GM21529 (cell line): Measurements from ENCODE around the gene SRMS.

Experiments used
- ATAC-seq: cut with Tn5 transposase; IDR thresholded peaks from one replicate; pipeline ENCODE4 v1.9.1; 2021; ENCODE audit not compliant: unreplicated experiment

SRMS gene

GRCh38 chr20:63503524-63503923 lies 44.0 kb downstream of the SRMS start:
- ATAC-seq = no peak

DNA sequence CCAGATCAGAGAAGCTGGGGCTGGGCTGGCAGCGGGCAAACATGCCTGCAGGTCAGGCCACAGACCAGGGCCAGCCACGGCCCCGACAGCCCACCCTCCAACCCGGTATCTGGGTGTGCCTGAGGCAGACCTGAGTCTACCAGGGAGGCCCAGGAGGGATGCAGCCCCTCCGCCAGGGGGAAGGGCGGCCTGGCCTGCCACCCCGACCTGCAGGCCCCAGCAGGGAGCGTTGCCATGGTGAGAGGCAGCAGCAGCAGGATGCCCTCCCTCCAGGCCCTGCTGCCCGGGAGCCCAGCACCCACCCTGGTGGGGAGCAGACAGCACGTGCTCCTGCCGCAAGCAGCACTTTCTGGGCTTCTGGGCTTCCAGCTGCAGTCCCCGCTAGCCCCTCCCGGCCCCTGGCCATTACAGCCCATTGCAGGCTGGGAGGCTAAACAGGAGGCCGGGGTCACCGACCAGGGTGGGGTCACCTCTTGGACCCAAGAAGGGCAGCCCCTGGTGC lies 44.8 kb downstream of the SRMS start:
- no peak for ATAC-seq

DNA sequence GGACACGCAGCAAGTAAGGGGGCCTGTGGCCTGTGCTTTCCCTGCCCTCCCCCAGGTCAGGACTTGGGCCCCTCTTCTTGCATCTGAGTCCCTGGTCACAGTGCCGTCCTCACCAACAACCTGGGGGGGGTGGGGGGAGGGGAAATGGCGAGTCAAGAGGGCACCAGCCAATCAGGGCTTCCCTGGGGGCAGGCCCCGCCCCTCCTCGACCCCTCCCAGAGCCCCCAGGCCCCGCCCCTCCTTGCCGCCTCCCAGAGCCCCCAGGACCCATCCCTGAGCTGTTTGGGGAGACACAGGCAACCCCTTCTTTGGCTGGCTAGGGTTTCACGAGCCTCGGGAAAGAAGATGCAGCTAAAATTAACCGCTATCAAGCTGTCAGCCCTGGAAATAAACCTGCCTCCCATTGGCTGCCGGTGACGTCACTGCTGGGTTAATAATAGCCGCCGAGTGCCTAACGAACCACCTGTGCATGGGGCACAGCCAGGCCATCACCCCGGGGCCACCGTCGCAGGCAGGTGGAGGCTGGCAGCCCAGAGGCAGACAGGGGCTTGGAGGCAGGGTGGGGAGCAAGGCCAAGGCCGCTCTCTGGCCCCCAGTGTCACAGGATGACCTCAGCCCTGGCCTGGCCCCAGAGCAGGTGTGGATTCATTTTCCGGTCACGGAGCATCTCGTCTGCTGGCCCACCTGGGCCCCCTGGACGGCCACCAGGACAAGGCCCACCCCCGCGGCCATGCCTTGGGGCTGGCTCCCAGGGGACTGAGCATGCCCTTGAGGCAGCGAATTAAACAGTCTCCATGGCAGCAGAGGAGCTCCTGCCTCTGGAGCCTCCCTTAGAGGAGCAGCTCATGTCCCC lies 45.5 kb downstream of the SRMS start:
- no peak for ATAC-seq

DNA sequence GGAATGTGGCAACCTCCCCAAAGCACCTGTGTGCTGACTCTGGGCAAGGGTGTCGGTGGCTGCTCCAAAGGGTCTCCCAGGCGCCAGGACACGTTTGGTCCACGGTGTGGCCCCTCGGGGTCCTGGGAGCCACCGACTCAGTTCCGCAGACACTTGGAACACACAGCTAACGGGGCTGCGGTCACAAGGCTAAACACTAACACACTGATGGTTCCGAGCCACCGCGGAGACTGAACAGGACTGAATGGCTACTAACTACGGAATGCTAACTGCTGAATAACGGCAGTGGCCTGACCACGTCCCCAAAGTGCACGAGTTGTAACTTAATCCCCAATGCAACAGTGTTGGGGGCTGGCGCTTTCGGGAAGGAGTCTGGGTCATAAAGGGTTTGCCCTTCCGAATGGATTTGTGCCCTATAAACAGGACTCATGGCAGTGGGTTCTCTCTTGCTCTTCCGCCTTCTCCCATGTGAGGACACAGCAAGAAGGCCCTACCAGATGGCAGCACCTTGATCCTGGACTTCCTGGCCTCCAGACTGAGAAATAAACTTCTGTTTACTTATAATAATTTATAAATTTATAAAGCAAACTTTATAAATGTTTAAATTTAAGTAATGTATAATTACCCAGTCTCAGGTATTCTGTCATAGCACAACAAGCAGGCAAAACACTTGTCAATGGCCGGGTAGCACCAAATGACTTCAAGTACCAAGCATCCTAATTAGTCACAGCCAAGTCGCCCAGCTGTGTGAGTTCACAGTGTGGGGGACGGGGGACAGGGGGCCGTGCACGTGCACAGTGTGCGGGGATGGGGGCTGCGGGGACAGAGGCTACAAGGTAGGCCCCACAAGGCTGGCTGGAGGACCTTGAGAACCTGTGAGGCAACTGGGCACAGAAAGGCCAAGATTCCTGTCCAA lies 46.4 kb downstream of the SRMS start:
- no peak for ATAC-seq

- no peak for ATAC-seq
Observed at GRCh38 chr20:63500151-63500901, 47.2 kb downstream of the SRMS start.

GRCh38 chr20:63499338-63499969 lies 48.1 kb downstream of the SRMS start:
- no peak for ATAC-seq

DNA sequence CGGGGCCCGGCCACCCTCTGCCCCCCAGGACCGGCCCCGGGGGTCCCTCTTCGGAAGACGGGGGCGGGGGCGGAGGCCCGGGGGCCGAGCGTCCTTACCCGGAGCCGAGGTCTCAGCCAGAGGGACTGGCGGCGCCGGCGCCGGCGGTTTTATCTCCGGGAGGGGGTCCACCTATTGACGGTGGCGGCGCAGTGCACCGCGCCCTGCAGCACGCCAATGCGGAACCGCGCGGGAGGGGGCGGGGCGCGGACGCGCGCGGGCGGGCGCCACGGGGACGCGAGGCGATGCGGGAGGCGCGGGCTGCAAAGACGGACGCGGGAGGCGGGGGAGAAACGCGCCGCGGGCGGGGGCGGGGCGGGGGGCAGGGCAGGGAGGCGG lies 48.6 kb downstream of the SRMS start, which contains the start of gene EEF1A2:
Gene EEF1A2 (minus strand): TSS at position 124 of the 378 bp plus-strand sequence. CDS start 1,320 bp downstream, outside the sequence.
- no peak for ATAC-seq

DNA sequence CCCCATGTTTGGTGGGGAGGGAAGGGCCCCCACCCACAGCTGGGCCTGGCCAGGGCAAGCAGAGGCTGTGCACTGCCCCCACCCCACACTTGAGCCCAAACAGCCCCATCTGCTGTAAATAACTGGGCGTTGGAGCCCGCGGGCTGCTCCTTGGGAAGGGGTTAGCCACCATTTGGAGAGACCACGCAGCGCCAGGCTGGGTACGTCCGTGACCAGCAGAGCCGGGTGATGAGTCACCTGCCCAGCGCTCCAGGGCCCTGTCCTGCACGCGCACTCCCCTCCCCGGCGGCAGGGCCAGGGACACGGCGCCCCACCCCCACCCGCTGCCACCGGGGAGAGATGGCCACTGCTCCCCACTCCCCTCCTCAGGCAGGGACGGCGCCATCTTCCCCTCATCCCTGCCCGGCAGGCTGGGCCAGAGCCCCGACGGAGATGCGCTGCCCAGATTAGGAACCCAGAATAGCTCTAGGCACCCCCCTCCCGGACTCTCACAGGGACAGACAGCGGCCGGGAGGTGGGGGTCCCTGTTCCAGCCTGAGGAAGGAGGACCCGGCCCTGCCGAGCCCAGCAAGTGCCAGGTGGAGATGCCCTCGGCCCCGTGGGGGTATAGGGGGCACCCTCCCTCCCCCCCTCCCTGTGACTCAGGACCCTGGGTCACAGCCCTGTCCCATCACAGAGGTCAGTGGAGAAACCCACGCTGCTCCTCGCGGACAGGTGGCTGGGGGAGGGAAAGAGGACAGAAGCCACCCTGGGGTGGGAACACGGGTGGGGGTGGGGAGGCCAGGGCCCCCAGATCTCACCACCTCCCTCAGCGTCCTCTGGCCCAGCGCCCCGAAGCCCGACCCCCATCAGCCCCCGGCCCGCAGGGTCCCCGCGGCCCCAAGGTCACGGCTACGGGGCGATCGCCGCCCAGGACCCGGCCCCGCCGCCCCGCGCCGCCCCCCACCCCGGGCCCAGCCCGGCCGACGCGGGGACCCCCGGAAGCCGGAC lies 49.3 kb downstream of the SRMS start:
- ATAC-seq = no peak

DNA sequence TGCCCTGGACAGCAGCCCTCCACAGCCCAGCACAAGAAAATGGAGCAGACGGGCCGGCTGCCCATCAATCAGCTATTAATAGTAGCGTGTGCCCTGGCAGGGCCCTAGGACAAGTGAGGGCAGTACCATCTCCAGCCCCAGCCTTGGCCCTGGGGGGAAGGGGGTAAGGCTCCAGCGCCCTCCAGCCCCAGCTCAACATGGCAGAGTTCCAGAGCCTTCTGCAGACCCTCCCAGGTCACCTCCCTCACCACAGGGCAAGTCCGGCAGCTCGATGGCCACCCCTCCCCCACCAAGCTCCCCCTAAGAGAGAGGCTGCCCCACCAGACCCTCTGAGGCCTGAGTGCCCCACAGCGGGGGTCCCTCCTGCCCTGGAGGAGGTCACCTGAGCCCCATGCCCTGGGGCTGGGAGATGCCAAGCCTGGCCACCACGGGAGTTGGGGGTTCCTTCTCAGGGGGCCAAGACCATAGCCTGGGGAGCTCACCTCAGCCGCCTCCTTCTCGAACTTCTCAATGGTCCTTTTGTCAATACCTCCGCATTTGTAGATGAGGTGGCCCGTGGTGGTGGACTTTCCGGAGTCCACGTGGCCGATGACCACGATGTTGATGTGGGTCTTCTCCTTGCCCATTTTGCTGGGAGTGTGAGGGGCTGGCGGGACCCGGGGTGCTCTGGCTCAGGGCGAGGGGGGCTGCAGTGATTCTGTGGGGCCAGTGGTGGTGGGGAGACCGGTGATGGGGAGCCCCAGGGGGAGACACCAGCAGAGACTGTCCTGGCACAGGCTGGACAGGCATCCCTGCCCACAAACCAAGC lies 50.2 kb downstream of the SRMS start:
- no peak for ATAC-seq

DNA sequence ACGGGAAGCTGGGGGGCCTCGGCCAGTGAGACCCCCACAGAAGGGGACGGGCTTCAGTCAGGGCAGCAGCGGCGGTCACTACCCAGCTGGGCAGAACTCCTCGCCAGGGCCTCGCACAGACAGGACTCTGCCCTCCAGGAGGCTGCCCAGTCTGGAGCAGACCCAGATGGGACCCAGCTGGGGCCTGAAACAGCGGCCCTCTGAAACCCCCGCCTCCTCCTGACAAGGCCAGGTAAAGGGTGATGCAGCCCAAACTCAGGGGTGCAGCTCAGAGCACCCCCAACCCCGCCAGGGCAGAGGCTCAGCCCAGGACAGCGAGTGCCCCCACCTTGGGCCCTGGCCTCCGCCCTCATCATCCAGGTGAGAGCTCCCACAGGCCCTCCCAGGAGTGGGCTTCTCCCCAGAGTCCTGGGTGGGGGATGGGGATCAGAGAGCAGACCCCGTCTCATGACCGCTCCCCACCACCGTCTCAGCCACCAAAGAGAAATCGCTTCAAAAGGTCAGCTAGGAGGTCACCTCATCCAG lies 50.9 kb downstream of the SRMS start:
- no peak for ATAC-seq

- no peak for ATAC-seq
Observed at GRCh38 chr20:63495741-63496595, 51.6 kb downstream of the SRMS start.

GRCh38 chr20:63495167-63495720 lies 52.3 kb downstream of the SRMS start:
- ATAC-seq = no peak

DNA sequence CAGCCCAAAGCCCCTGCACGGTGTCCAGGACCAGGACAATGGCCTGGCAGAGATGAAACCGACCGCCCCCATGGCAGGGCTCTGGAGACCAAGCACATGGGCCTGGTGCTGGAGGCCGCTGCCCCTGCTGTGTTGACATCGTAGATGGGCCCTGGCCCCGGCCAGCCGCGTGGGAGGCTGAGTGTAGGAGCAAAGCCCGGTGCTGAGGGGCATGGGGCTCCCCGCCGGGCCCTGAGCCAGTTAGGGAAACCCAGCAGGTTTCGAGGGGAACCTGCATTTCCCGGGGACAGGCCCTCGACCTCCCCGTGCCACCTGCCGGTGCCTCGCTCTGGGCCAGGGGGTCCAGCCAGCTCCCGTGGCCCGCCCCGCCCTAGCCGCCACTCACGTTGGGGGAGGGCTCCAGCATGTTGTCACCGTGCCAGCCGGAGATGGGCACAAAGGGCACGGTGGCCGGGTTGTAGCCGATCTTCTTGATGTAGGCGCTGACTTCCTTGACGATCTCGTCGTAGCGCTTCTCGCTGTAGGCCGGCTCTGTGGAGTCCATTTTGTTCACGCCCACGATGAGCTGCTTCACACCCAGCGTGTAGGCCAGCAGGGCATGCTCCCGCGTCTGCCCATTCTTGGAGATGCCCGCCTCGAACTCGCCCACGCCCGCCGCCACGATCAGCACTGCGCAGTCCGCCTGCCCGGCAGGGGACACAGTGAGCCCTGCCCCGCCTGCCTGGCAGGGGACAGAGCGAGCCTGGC lies 53.0 kb downstream of the SRMS start:
- ATAC-seq = no peak

- ATAC-seq = no peak
Observed at GRCh38 chr20:63494084-63494419, 53.5 kb downstream of the SRMS start.

DNA sequence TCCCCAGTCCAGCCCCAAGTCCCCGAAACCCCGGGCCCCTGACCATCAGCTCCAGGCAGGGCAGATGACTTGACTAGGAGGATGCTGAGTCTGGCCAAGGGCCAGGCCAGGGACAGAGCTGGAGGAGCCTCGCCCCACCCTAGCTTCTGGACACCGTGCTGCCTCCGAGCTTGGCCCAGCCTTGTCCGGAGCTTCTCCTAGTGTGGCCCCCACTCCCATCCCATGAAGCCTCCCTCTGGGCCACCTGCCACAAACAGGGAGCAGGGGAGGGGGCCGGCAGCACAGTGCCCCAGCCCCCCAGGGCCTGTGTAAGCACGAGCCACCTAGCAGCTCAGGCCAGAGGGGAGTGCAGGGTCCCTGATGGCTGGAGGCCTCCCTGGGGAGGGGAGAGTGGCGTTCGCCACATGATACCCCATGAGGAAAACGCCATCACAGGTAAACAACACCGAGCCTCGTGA lies 54.0 kb downstream of the SRMS start:
- no peak for ATAC-seq

DNA sequence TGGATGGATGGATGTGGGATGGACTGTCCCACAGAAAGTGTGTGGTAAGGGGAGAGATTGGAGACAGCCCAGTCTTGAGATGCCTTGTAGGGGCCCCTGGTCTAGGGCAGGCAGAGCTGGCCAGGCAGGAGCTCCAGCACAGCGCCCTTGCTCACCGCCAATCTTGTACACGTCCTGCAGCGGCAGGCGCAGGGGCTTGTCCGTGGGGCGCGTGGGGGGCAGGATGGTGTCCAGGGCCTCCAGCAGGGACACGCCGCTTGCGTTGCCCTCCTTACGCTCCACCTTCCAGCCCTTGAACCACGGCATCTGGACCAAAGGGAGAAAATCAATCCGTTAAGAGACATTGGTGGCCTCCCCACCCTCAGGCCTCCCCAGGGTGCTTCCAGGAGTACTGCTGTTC lies 54.6 kb downstream of the SRMS start:
- no peak for ATAC-seq
